AG09319 (cell line): ENCODE results near the gene PLXNB2.

Experiments
- DNase-seq: peaks from one replicate; pipeline ENCODE4 v3.0.0-alpha.2; 2010; ENCODE audit warnings: low read depth; ENCODE audit errors: extremely low read depth
- CTCF ChIP-seq: IDR thresholded peaks from 2 replicates; pipeline ENCODE4 v1.5.1; 2011; ENCODE audit warnings: low read depth, mild to moderate bottlenecking, inconsistent platforms, low read length, moderate library complexity

The PLXNB2 gene

GRCh38 chr22:50299785-50300619 is 7.4 kb downstream of the PLXNB2 start:
- no peak for DNase-seq

GRCh38 chr22:50298937-50299784 is 8.3 kb downstream of the PLXNB2 start:
- TF ChIP-seq CTCF, result no peak
- no peak for DNase-seq

More at GRCh38 chr22:50299785-50300619, 7.4 kb downstream of the PLXNB2 start:
- TF ChIP-seq CTCF, result no peak

GRCh38 chr22:50298266-50298637 is 9.2 kb downstream of the PLXNB2 start:
- no peak for TF ChIP-seq CTCF
- no peak for DNase-seq

GRCh38 chr22:50297510-50298265 is 9.8 kb downstream of the PLXNB2 start:
- TF ChIP-seq CTCF, result no peak
- DNase-seq, result no peak

GRCh38 chr22:50296658-50297490 is 10.6 kb downstream of the PLXNB2 start:
- no peak for DNase-seq
- TF ChIP-seq CTCF, result no peak

- TF ChIP-seq CTCF, result no peak
- DNase-seq, result no peak
Measured at GRCh38 chr22:50294319-50294656, 13.2 kb downstream of the PLXNB2 start.
